ENCODE data around the gene SESN1.
"Not testable (repeated sequence)": the region's sequence is repeated elsewhere in the genome, so short reads cannot be mapped to it uniquely, and the experiment has no call there.

The SESN1 gene

DNA sequence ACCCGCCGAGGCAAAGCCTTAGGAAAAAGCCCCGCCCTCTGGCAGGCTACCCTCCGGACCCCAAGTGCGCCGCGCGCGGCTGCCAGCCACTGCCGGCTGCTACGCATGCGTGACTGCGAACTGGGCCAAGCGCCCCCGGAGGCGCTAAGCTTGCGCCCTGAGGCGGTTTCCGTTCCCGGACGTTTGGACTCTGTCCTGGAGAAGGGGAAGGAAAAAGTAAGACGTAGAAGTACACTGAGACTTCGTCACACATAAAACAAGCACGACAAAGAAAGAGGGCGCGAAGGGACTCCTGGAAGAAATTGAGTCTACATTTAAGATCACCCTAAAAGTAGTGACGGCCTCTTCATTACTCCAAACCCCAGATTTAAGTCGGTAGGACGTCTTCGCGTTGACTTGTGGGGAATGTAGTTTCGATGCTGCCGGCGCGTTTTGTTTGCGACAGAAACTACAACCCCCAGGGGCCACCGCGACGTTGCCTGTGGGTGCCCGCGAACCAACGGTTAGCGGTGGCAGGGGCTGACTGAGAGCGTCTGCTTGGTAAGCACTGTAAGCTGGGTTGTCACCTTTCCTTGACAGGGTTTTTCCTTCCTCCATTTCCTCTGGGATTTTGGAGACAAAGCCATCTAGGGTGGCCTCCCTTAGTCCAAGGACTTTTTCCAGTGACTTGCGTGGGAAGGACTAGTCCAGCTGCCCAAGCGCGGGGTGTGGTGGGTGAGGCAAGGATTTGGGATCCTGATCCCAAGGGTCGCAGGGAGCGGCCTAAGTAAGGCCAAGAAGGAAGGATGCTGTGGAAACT is 589 bp upstream of the SESN1 start, which contains the start of gene CEP57L1:
CEP57L1 (plus strand) TSS at position 472 of the 799 bp plus-strand sequence. CDS start 49,715 bp downstream, outside the sequence.
- peak; percentile 83 to 89 for DNase-seq (ENCODE audit: extremely low read depth in 1 of 2, low read depth in 1 of 2)

- DNase-seq (ENCODE audit: extremely low read depth in 1 of 2, low read depth in 1 of 2), result no peak
Observed at GRCh38 chr6:109093732-109094415, 772 bp downstream of the SESN1 start.

DNA sequence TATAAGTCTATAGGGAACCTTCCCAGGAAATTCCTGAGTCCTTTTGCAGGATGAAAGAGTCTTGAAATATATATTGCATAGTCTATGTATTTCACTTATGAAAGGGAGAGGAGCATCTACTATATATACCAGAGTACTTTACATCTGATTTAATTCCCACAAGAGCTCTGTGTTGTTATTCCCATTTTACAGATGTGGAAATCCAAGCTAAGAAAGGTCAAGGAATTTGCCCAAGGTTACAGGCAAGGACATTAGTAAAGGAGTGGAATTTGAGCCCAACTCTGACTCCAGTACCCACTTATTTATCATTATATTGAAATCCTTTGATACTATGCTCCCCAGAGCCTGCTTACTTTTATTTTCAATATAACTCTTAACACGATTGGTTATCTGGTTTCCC is 2.6 kb downstream of the SESN1 start:
- no peak for DNase-seq (ENCODE audit: extremely low read depth in 1 of 2, low read depth in 1 of 2)

DNA sequence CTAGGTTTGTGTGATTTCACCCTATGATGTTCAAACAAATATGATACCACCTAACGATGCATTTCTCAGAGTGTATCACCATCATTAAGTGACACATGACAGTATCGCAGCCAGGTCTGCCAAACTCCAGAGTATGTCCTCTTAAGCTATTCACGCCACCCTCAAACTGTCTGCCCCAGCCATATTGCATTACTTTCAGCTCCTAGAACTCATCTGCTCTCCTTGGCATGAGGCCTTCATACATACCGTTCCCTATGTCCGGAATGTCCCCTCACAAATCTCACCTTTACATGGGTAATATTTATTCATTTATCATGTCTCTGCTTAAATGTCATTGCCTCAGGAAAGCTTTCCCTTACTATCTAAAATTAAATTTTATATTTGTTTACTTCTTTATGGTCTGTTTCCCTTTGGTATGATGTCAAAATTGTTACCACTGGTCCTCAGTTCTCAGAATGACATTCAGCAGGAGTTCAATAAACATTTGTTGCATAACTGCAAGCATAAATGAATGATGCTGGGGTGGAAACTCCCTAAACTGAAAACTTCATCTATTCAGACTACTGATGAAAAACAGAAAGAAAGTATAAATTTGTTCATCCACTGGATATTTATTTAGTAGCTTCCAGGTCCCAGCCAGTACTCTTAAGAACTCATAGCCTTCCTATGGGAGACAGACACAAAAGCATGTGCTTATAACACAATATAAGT is 3.2 kb downstream of the SESN1 start:
- DNase-seq (ENCODE audit: extremely low read depth in 1 of 2, low read depth in 1 of 2), result no peak

GRCh38 chr6:109088995-109089394 is 5.7 kb downstream of the SESN1 start:
- no peak for DNase-seq (ENCODE audit: extremely low read depth in 1 of 2, low read depth in 1 of 2)

GRCh38 chr6:109087661-109088264 is 6.9 kb downstream of the SESN1 start:
- DNase-seq (ENCODE audit: extremely low read depth in 1 of 2, low read depth in 1 of 2), result no peak

- DNase-seq (ENCODE audit: extremely low read depth in 1 of 2, low read depth in 1 of 2), result not testable (repeated sequence)
Observed at GRCh38 chr6:109084146-109084545, 10.5 kb downstream of the SESN1 start.

DNA sequence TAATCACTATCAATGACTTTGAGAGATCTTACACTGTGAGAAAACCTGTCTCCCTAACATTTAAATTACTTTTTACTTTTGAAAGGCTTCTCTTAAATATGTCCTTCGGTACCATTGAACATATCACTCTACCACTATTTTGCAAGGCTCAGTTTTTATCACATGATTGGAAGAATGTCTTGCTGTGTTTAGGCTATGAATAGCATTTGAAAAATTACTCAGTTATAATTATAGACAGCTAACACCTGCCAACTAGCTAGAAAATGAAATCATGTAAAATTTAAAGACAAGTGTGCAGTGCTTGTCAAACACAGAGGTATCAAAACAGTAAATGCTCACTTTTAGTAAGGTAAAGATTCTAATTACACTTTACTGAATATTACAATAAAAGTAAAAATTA is 11.0 kb downstream of the SESN1 start:
- DNase-seq (ENCODE audit: extremely low read depth in 1 of 2, low read depth in 1 of 2), result no peak

- no peak for DNase-seq (ENCODE audit: extremely low read depth in 1 of 2, low read depth in 1 of 2)
Observed at GRCh38 chr6:109082188-109082577, 12.5 kb downstream of the SESN1 start.

GRCh38 chr6:109081516-109082187 is 13.0 kb downstream of the SESN1 start:
- no peak for DNase-seq (ENCODE audit: extremely low read depth in 1 of 2, low read depth in 1 of 2)

- DNase-seq (ENCODE audit: extremely low read depth in 1 of 2, low read depth in 1 of 2), result no peak
Observed at GRCh38 chr6:109081026-109081425, 13.6 kb downstream of the SESN1 start.

DNA sequence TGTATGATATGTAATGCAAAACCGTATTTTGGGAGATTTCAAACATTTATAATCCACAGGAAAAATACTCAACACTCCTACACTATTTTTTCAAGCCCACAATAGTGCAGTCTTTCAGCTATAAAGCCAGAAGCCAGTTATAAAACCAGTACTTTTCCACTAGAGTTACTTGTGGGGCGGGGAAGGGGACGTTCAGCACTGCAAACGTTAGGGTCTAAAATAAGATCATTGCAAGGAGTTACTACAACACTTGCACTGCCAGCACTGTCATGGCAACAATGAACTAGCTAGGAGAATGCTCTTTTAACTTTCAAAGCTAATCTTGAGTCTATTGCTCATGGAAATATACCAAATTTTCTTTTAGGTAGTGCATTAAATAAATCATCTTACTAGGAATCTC is 14.7 kb downstream of the SESN1 start:
- DNase-seq (ENCODE audit: extremely low read depth in 1 of 2, low read depth in 1 of 2), result no peak

- DNase-seq (ENCODE audit: extremely low read depth in 1 of 2, low read depth in 1 of 2), result no peak
Observed at GRCh38 chr6:109076377-109076776, 18.3 kb downstream of the SESN1 start.

- no peak for DNase-seq (ENCODE audit: extremely low read depth in 1 of 2, low read depth in 1 of 2)
Observed at GRCh38 chr6:109075934-109076333, 18.7 kb downstream of the SESN1 start.

DNA sequence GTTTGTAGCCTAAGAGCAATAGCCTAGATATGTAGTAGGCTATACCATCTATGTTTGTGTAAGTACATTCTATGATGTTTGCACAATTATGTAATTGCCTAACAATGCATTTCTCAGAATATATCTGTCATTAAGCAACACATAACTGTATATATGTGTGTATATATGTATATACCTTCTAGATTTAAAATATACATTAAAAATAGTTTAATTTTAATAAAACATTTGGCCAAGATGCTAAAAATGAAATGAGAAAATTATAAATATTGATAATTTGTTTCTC is 20.6 kb downstream of the SESN1 start:
- no peak for DNase-seq (ENCODE audit: extremely low read depth in 1 of 2, low read depth in 1 of 2)

DNA sequence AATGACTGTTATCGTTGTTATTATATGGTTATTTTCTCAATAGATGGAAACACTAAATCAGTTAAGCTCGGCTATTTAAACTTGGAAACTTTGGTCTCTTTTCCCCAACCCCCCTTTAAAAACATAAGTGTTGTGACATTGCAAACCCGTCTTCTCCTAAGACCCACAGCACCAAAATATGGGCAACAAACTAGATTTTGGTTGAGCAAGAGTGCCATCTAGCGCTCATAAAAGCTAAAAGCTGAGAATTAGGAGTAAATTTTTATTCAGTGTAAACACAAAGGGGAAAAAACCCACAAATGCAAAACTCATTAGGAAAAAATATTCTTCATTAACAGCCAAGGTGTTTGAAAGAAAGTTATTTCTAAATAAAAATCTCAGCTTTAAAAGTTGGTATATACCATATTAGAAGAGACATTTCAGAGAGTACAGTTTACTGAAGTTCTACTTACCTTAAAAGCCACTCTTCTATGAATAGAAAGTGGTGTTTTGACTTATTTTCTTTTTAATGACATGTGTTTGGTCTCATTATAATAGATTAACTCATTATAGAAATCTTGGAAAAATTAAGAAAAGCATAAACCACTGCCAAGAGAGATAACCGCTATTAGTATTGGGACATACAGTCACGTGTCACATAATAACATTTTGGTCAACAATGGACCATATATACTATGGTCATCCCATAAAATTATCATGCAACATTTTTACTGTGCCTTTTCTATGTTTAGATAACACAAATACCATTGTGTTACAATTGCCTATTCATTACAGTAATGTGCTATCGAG is 21.1 kb downstream of the SESN1 start:
- DNase-seq (ENCODE audit: extremely low read depth in 1 of 2, low read depth in 1 of 2), result no peak

DNA sequence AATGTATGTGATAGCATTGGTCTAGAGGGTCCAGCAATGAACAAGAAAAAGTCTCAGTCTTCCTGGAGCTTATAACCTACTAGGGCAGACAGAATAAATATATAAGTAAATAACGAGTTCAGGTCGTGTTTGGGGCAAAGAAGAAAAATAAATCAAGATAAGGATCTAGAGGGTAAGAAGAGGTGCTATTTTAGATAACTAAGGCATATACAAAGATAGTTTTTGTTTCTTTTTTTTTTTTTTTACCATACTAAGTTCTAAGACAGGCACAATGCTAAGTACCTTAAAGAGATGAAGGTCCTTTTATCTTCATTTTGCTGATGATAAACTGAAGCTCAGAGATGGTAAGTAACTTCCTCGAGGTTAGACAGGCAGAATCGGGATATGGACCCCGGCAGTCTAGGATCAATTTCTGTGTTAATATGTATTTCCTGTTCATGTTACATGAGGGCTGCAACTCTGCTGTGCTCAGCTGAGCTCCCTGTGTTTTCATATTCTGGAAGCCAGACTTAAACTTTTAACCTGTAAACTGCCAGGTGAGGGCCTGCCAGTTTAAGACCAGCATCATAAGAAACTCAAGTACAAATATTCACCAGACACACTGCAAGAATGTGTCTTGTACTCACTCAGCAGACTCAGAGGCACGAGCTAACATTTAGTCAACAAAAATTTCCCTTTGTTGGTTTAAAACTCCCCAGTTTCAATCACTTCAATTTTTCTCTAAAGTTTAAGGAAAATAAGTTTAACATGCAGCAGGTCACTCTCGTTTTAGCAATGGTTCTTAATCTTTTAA is 23.3 kb downstream of the SESN1 start:
- DNase-seq (ENCODE audit: extremely low read depth in 1 of 2, low read depth in 1 of 2), result no peak

- DNase-seq (ENCODE audit: extremely low read depth in 1 of 2, low read depth in 1 of 2), result no peak
Observed at GRCh38 chr6:109069746-109070145, 24.9 kb downstream of the SESN1 start.

DNA sequence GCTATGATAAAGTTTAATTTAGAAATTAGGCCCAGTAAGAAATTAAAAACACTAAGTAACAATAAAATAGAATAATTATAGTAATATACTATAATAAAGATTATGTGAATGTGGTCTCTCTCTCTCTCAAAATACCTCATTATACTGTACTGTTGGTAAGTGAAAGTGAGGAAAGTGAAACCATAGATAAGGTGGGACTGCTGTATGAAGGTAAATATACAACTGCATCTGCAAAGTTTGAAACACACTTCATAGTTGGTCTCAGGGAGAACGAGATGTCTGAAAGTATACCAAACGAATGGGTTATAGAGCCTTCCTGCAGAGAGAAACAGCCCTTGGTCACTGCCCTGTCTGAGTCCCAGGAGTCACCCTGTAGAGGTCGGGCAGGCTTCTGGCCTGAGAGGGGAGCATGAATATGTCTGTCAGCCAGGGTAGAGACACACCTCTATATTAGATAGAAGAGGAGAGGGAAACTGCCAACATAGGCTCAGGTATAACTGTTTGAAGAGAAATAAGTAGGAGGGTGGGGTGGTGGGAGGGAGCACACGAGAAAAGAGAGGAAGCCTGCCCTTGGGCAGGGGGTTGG is 31.8 kb downstream of the SESN1 start:
- no peak for DNase-seq (ENCODE audit: extremely low read depth in 1 of 2, low read depth in 1 of 2)

All from activated CD8-positive, alpha-beta memory T cell treated with anti-CD3 and anti-CD28 coated beads for 1 hour (primary cell).